Liver (tissue), 9 donors: ENCODE results near the gene MRC2. TPM values are rescaled to one million over a fixed set of nuclear protein-coding genes. Genes with fewer than 3 reads are reported as not detected.

Experiments used
- DNase-seq: peaks from one replicate; pipeline ENCODE4 v3.0.0-alpha.2; 2017; ENCODE audit warnings: low spot score
- H3K27ac ChIP-seq, 2 donors: one replicate each; pipeline ENCODE4 v1.7.0; 2013; ENCODE audit warnings: inconsistent platforms in 2 of 2, low read length in 2 of 2, control low read depth in 1 of 2, low read depth in 1 of 2, mild to moderate bottlenecking in 1 of 2
- H3K27me3 ChIP-seq, 4 donors: one replicate each; pipeline versions ENCODE4 v1.6.1 to v1.7.0; 2013; ENCODE audit warnings: low read length in 3 of 4, inconsistent platforms in 1 of 4, mild to moderate bottlenecking in 1 of 4, moderate library complexity in 1 of 4; ENCODE audit not compliant: control insufficient read depth in 4 of 4, insufficient read depth in 4 of 4
- H3K36me3 ChIP-seq, 4 donors: one replicate each; pipeline versions ENCODE4 v1.6.1 to v1.7.0; 2013; ENCODE audit warnings: low read length in 3 of 4, mild to moderate bottlenecking in 3 of 4, low read depth in 1 of 4, moderate library complexity in 1 of 4; ENCODE audit not compliant: control insufficient read depth in 4 of 4, insufficient read depth in 3 of 4
- H3K4me1 ChIP-seq, 4 donors: one replicate each; pipeline versions ENCODE4 v1.6.1 to v1.7.0; 2013; ENCODE audit warnings: low read length in 3 of 4, mild to moderate bottlenecking in 3 of 4, moderate library complexity in 1 of 4; ENCODE audit not compliant: control insufficient read depth in 4 of 4, insufficient read depth in 4 of 4
- H3K4me3 ChIP-seq, 3 donors: one replicate each; pipeline versions ENCODE4 v1.6.1 to v1.7.0; 2013; ENCODE audit warnings: low read length in 3 of 3, control low read depth in 1 of 3, low read depth in 1 of 3, mild to moderate bottlenecking in 1 of 3
- H3K9ac ChIP-seq, 2 donors: one replicate each; pipeline ENCODE4 v1.7.0; 2013; ENCODE audit warnings: low read length in 2 of 2, mild to moderate bottlenecking in 2 of 2, moderate library complexity in 2 of 2, control low read depth in 1 of 2, low read depth in 1 of 2
- H3K9me3 ChIP-seq, 4 donors: one replicate each; pipeline versions ENCODE4 v1.6.1 to v1.7.0; 2013; ENCODE audit warnings: low read length in 3 of 4; ENCODE audit not compliant: control insufficient read depth in 4 of 4
- ATF3 ChIP-seq: IDR thresholded peaks from 2 replicates; pipeline ENCODE4 v1.6.1; 2016; ENCODE audit warnings: antibody characterized with exemption
- CTCF ChIP-seq: fragments of 150-350 bp; IDR thresholded peaks from 2 replicates; pipeline ENCODE4 v1.5.1; 2017; ENCODE audit warnings: improper control_type of control experiment, low read depth, low read length; ENCODE audit not compliant: missing input control
- EGR1 ChIP-seq, 2 donors: IDR thresholded peaks; 2 replicates each; pipeline ENCODE4 v1.6.1; 2016 to 2018; ENCODE audit warnings: antibody characterized with exemption in 2 of 2, low read depth in 2 of 2
- FOXA2 ChIP-seq: IDR thresholded peaks from 2 replicates; pipeline ENCODE4 v1.6.1; 2016; ENCODE audit warnings: antibody characterized with exemption
- GABPA ChIP-seq, 2 donors: IDR thresholded peaks in 1 of 2; conservative IDR thresholded peaks in 1 of 2; 2 replicates each; pipeline ENCODE4 v1.6.1; 2016; ENCODE audit warnings: antibody characterized with exemption in 2 of 2, mild to moderate bottlenecking in 1 of 2, moderate library complexity in 1 of 2
- HNF4A ChIP-seq, 2 donors: conservative IDR thresholded peaks; 2 replicates each; pipeline ENCODE4 v1.6.1; 2016; ENCODE audit warnings: antibody characterized with exemption in 2 of 2, mild to moderate bottlenecking in 2 of 2
- HNF4G ChIP-seq: IDR thresholded peaks from 2 replicates; pipeline ENCODE4 v1.6.1; 2016; ENCODE audit warnings: antibody characterized with exemption
- JUND ChIP-seq, 2 donors: IDR thresholded peaks; 2 replicates each; pipeline ENCODE4 v1.6.1; 2016; ENCODE audit warnings: antibody characterized with exemption in 2 of 2
- MAX ChIP-seq: IDR thresholded peaks from 2 replicates; pipeline ENCODE4 v1.6.1; 2016; ENCODE audit warnings: antibody characterized with exemption
- NR2F2 ChIP-seq: IDR thresholded peaks from 2 replicates; pipeline ENCODE4 v1.6.1; 2016; ENCODE audit warnings: antibody characterized with exemption
- RAD21 ChIP-seq, 2 donors: IDR thresholded peaks; 2 replicates each; pipeline ENCODE4 v1.6.1; 2016; ENCODE audit warnings: antibody characterized with exemption in 2 of 2, mild to moderate bottlenecking in 2 of 2
- SP1 ChIP-seq: IDR thresholded peaks from 2 replicates; pipeline ENCODE4 v1.6.1; 2018; ENCODE audit warnings: antibody characterized with exemption, mild to moderate bottlenecking
- TAF1 ChIP-seq: conservative IDR thresholded peaks from 2 replicates; pipeline ENCODE4 v1.6.1; 2016; ENCODE audit warnings: antibody characterized with exemption, mild to moderate bottlenecking
- ZBTB33 ChIP-seq: IDR thresholded peaks from 2 replicates; pipeline ENCODE4 v1.6.1; 2016; ENCODE audit warnings: antibody characterized with exemption
- WGBS: extraction: QIAGEN DNeasy Blood & Tissue Kit; methylation state at CpG from one replicate; pipeline ENCODE4 v1.1.7; 2013; 5-methylcytosine and 5-hydroxymethylcytosine counted together
- polyA plus RNA-seq, 2 donors: library from polyadenylated mRNA; stranded (reverse) in 1 of 2; unstranded in 1 of 2; fragments of 200-250 nt in 1 of 2; fragments of >200 nt in 1 of 2; fragmentation: Nextera tagmentation in 1 of 2; extraction: Ambion mirVana in 1 of 2; gene quantifications; one replicate each; pipeline versions ENCODE4 v1.2.1 to v1.2.3, GENCODE V29; 2013 to 2015
- total RNA-seq, 2 donors: library from RNA; depleted of rRNA; stranded (reverse); fragments of >200 nt; gene quantifications; one replicate each; pipeline ENCODE4 v1.2.3, GENCODE V29; 2014
- TF ChIP-seq, protein P1 (sequence below): IDR thresholded peaks from 2 replicates; pipeline ENCODE4 v1.6.1; 2016; ENCODE audit warnings: antibody characterized with exemption, mild to moderate bottlenecking
- donor health status: healthy.
- donor health status: healthy.
- donor health status: healthy.
- donor health status: healthy.
- donor health status: healthy.

MRC2 gene
- total and polyA plus RNA-seq, 4 donors = 0.49 to 81.1 (median 2.8) TPM

DNA sequence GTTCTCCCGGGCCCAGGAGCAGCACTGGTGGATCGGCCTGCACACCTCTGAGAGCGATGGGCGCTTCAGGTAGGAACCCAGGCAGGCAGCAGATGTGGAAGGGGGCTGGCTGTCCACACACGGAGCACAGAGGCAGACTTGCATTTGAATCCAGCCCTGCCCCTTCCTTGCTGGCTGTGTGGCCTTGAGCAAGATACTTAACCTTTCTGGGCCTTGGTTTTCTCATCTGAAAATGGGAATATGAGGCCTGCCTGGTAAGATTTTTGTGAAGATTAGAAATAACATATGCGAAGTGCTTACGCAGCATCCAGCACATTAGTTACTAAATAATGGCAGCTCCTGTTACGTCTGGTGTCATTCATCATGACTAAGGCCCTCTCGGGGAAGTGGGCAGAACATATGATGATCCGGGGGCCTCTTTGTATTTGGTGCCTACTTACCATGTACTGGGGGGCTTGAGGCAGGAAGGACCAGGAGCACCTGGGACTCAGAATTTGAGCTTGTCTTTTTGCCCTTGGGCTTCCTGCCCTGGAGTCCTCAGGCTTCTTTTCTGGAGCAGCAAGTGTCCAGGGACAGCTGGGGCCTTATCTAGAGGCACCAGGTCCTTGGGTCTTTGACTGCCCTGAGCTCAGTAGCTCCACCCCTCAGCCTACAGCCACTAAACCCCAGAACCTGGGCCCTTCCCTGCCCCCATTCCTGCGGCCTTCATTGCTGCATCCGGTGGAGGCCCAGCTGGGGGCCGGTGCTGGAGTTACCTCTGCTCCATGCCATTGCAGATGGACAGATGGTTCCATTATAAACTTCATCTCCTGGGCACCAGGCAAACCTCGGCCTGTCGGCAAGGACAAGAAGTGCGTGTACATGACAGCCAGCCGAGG lies 53.8 kb downstream of the MRC2 start (continued):
- TF ChIP-seq, protein P1, sequence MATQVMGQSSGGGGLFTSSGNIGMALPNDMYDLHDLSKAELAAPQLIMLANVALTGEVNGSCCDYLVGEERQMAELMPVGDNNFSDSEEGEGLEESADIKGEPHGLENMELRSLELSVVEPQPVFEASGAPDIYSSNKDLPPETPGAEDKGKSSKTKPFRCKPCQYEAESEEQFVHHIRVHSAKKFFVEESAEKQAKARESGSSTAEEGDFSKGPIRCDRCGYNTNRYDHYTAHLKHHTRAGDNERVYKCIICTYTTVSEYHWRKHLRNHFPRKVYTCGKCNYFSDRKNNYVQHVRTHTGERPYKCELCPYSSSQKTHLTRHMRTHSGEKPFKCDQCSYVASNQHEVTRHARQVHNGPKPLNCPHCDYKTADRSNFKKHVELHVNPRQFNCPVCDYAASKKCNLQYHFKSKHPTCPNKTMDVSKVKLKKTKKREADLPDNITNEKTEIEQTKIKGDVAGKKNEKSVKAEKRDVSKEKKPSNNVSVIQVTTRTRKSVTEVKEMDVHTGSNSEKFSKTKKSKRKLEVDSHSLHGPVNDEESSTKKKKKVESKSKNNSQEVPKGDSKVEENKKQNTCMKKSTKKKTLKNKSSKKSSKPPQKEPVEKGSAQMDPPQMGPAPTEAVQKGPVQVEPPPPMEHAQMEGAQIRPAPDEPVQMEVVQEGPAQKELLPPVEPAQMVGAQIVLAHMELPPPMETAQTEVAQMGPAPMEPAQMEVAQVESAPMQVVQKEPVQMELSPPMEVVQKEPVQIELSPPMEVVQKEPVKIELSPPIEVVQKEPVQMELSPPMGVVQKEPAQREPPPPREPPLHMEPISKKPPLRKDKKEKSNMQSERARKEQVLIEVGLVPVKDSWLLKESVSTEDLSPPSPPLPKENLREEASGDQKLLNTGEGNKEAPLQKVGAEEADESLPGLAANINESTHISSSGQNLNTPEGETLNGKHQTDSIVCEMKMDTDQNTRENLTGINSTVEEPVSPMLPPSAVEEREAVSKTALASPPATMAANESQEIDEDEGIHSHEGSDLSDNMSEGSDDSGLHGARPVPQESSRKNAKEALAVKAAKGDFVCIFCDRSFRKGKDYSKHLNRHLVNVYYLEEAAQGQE = no peak

DNA sequence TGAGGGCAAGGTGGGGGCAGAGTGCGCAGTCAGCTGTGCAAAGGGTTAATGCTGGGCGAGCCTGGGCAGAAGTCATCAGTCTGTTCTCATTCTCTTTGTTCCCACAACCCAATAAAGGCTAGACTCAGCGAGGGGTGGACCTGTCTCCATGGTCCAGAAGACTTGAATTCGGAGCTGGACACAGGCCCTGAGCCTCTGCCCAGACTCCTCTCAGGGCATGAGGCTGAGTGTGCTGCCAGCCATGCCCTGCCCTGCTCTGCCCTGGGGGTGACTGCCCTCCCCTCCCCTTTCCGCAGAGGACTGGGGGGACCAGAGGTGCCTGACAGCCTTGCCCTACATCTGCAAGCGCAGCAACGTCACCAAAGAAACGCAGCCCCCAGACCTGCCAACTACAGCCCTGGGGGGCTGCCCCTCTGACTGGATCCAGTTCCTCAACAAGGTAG lies 54.5 kb downstream of the MRC2 start:
- Histone ChIP-seq H3K27ac (no peak overlapping the region), H3K4me3 (no peak overlapping the region), H3K36me3 (no peaks in the 10 kb centered on the region), H3K4me1 (no peaks in the 10 kb centered on the region), H3K9ac (no peak overlapping the region), H3K27me3 (no peaks in the 10 kb centered on the region), H3K9me3 (no peaks in the 10 kb centered on the region)
- TF ChIP-seq HNF4A (conservative IDR thresholded peaks at IDR 0.05) (no peak), HNF4G (no peak), ATF3 (no peak), RAD21 (IDR thresholded peaks at IDR 0.05) (no peak), EGR1 (IDR thresholded peaks at IDR 0.05; ENCODE audit: low read depth in 2 of 2) (no peak), ZBTB33 (no peak)
- DNase-seq = no peak
- WGBS = 95% methylated on average over 8 of the region's 8 CpGs

DNA sequence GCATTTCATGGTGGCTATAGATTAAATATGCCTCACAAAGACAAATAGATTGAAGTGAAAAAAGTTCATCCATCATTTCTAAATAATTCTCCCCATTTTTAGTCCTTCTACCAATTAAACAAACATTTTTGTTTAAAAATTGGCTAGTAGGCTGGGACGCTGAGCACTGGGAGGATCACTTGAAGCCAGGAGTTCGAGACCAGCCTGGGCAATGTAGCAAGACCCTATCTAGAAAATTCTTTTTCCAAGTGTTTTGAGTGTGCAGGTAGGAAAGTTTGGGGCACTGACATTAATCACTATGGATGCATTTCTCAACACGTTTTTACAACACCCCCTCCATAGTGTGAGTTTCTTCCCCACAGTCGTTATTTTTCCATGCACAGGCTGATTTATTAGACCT lies 56.7 kb downstream of the MRC2 start:
- DNase-seq = no peak
- H3K27ac ChIP-seq = no peak overlapping the region
- H3K36me3 ChIP-seq = no peaks in the 10 kb centered on the region
- H3K9me3 ChIP-seq = no peaks in the 10 kb centered on the region
- H3K4me1 ChIP-seq = no peaks in the 10 kb centered on the region
- H3K9ac ChIP-seq = no peak overlapping the region
- H3K4me3 ChIP-seq = no peak overlapping the region
- WGBS = 82% methylated on average over 4 of the region's 4 CpGs
- H3K27me3 ChIP-seq = no peaks in the 10 kb centered on the region
- no peak for TF ChIP-seq FOXA2
- no peak for TF ChIP-seq MAX
- TF ChIP-seq TAF1 = no peak
- no peak for TF ChIP-seq JUND (IDR thresholded peaks at IDR 0.05)
- TF ChIP-seq GABPA (IDR thresholded peaks at IDR 0.05 in 1 of 2, conservative IDR thresholded peaks at IDR 0.05 in 1 of 2) = no peak
- TF ChIP-seq SP1 = no peak
- TF ChIP-seq, protein P1 = no peak
- no peak for TF ChIP-seq ATF3
- no peak for TF ChIP-seq CTCF
- no peak for TF ChIP-seq NR2F2
- no peak for TF ChIP-seq RAD21 (IDR thresholded peaks at IDR 0.05)
